HuH-7 (cell line): ENCODE data around the gene DNAJA3.

Source experiments
- DNase-seq: peaks from one replicate; pipeline ENCODE4 v3.0.0; 2011; ENCODE audit warnings: low spot score

The DNAJA3 gene

GRCh38 chr16:4435337-4436067, 9.8 kb downstream of the DNAJA3 start:
- DNase-seq: no peak

GRCh38 chr16:4437366-4437765, 11.7 kb downstream of the DNAJA3 start:
- no peak for DNase-seq

GRCh38 chr16:4442371-4442770, 16.7 kb downstream of the DNAJA3 start:
- DNase-seq: no peak

GRCh38 chr16:4443271-4443670, 17.6 kb downstream of the DNAJA3 start:
- no peak for DNase-seq

- DNase-seq: no peak
These were observed 18.3 kb downstream of the DNAJA3 start for GRCh38 chr16:4443986-4444385.

- no peak for DNase-seq
These were observed 24.8 kb downstream of the DNAJA3 start for GRCh38 chr16:4450430-4450829.

- no peak for DNase-seq
These were observed 25.4 kb downstream of the DNAJA3 start for GRCh38 chr16:4450931-4451519.

GRCh38 chr16:4452674-4453073, 27.0 kb downstream of the DNAJA3 start:
- DNase-seq: no peak

- no peak for DNase-seq
These were observed 29.0 kb downstream of the DNAJA3 start for GRCh38 chr16:4454623-4455022.

- DNase-seq: no peak
These were observed 29.4 kb downstream of the DNAJA3 start for GRCh38 chr16:4455081-4455480.

- DNase-seq: no peak
These were observed 30.3 kb downstream of the DNAJA3 start for GRCh38 chr16:4455951-4456350.

- no peak for DNase-seq
These were observed 35.2 kb downstream of the DNAJA3 start for GRCh38 chr16:4460936-4461249.

GRCh38 chr16:4461250-4462085, 35.8 kb downstream of the DNAJA3 start:
- no peak for DNase-seq

GRCh38 chr16:4463522-4464163, 38.0 kb downstream of the DNAJA3 start:
- DNase-seq: no peak

GRCh38 chr16:4465977-4466779, 40.5 kb downstream of the DNAJA3 start:
- no peak for DNase-seq

- no peak for DNase-seq
These were observed 42.2 kb downstream of the DNAJA3 start for GRCh38 chr16:4467916-4468315.

GRCh38 chr16:4468972-4469371, 43.3 kb downstream of the DNAJA3 start:
- no peak for DNase-seq

- no peak for DNase-seq
These were observed 46.2 kb downstream of the DNAJA3 start for GRCh38 chr16:4471869-4472268.

GRCh38 chr16:4472880-4473279, 47.2 kb downstream of the DNAJA3 start:
- no peak for DNase-seq

GRCh38 chr16:4474192-4474961, 48.7 kb downstream of the DNAJA3 start, which contains the start of gene NMRAL1:
TSS of gene NMRAL1 (minus strand) at chr16:4474625. CDS start at chr16:4474132, 493 bp downstream.
- DNase-seq: no peak
